RWPE2 (cell line): Measurements from ENCODE around the gene ATF6B.

Experiments
- ATAC-seq: fragments of 200-7000 bp; cut with Tn5 transposase; 3 replicates; pipeline ENCODE4 v1.9.1; 2021; ENCODE audit warnings: low read depth
- DNase-seq: peaks from one replicate; pipeline ENCODE4 v3.0.0-alpha.2; 2020; ENCODE audit warnings: low spot score
- H3K27ac ChIP-seq: fragments of 450-650 bp; 2 replicates; pipeline ENCODE4 v1.5.1; 2017; ENCODE audit warnings: mild to moderate bottlenecking; ENCODE audit not compliant: poor library complexity, severe bottlenecking
- H3K27me3 ChIP-seq: fragments of 250-450 bp; sonication (Bioruptor Pico); 2 replicates; pipeline ENCODE4 v1.5.1; 2021; ENCODE audit warnings: mild to moderate bottlenecking, moderate library complexity; ENCODE audit not compliant: insufficient read depth, poor library complexity, severe bottlenecking
- H3K36me3 ChIP-seq: fragments of 250-450 bp; sonication (Bioruptor Pico); 2 replicates; pipeline ENCODE4 v1.5.1; 2020; ENCODE audit warnings: low read depth, mild to moderate bottlenecking, moderate library complexity
- H3K4me1 ChIP-seq: fragments of 250-450 bp; sonication (Bioruptor Pico); 2 replicates; pipeline ENCODE4 v1.5.1; 2021; ENCODE audit warnings: mild to moderate bottlenecking, moderate library complexity; ENCODE audit not compliant: insufficient read depth, poor library complexity, severe bottlenecking
- H3K4me3 ChIP-seq: fragments of 250-450 bp; sonication (Bioruptor Pico); 2 replicates; pipeline ENCODE4 v1.5.1; 2021; ENCODE audit warnings: mild to moderate bottlenecking, moderate library complexity; ENCODE audit not compliant: severe bottlenecking
- H3K9me3 ChIP-seq: fragments of 250-450 bp; sonication (Bioruptor Pico); 2 replicates; pipeline ENCODE4 v1.5.1; 2021; ENCODE audit warnings: mild to moderate bottlenecking, moderate library complexity; ENCODE audit not compliant: severe bottlenecking
- CTCF ChIP-seq: fragments of 450-650 bp; IDR thresholded peaks from one replicate; pipeline ENCODE4 v1.5.1; 2017; ENCODE audit warnings: mild to moderate bottlenecking, moderate library complexity; ENCODE audit not compliant: poor library complexity, severe bottlenecking

ATF6B gene

GRCh38 chr6:32110632-32111031 lies 17.4 kb downstream of the ATF6B start:
- Histone ChIP-seq H3K4me3 (no peak overlapping the region), H3K36me3 (peaks cover 3% of the 10 kb centered on the region; the same call in 1 of the 2 replicates), H3K27me3 (no peaks in the 10 kb centered on the region), H3K27ac (no peak overlapping the region), H3K9me3 (no peaks in the 10 kb centered on the region), H3K4me1 (peaks cover 36% of the 10 kb centered on the region)
- ATAC-seq (no peak), DNase-seq (no peak)
- TF ChIP-seq CTCF, result no peak

GRCh38 chr6:32109765-32110160 lies 18.3 kb downstream of the ATF6B start:
- TF ChIP-seq CTCF, result no peak
- H3K27ac ChIP-seq, result no peak overlapping the region
- no peaks in the 10 kb centered on the region for H3K27me3 ChIP-seq
- H3K9me3 ChIP-seq, result no peaks in the 10 kb centered on the region
- no peak overlapping the region for H3K4me3 ChIP-seq
- DNase-seq (no peak), ATAC-seq (no peak)
- H3K4me1 ChIP-seq, result peaks cover 33% of the 10 kb centered on the region
- no peaks in the 10 kb centered on the region for H3K36me3 ChIP-seq

- Histone ChIP-seq H3K4me3 (no peak within 1 kb of the TSS), H3K4me1 (peaks cover 28% of the 10 kb centered on the region), H3K36me3 (no peaks in the 10 kb centered on the region), H3K9me3 (no peaks in the 10 kb centered on the region), H3K27ac (peak within 1 kb of the TSS; percentile 44), H3K27me3 (no peaks in the 10 kb centered on the region)
- DNase-seq (no peak), ATAC-seq (no peak)
- no peak for TF ChIP-seq CTCF
Observed at GRCh38 chr6:32109114-32109764, 18.8 kb downstream of the ATF6B start, which contains the start of gene TNXB. Gene TNXB (minus strand): TSS chr6:32109338. CDS start chr6:32098198, 11,140 bp downstream.

GRCh38 chr6:32108727-32109113 lies 19.3 kb downstream of the ATF6B start:
- peak; percentile 7; the same call in 1 of the 3 replicates for ATAC-seq
- TF ChIP-seq CTCF, result no peak
- no peak for DNase-seq
- Histone ChIP-seq H3K36me3 (no peaks in the 10 kb centered on the region), H3K4me3 (no peak overlapping the region), H3K27me3 (no peaks in the 10 kb centered on the region), H3K4me1 (peaks cover 23% of the 10 kb centered on the region), H3K9me3 (no peaks in the 10 kb centered on the region), H3K27ac (peak overlapping the region; percentile 44)

GRCh38 chr6:32108094-32108627 lies 19.9 kb downstream of the ATF6B start:
- H3K9me3 ChIP-seq, result no peaks in the 10 kb centered on the region
- TF ChIP-seq CTCF, result no peak
- H3K4me3 ChIP-seq, result no peak overlapping the region
- no peak for DNase-seq
- peak overlapping the region; percentile 44 for H3K27ac ChIP-seq
- no peaks in the 10 kb centered on the region for H3K36me3 ChIP-seq
- no peaks in the 10 kb centered on the region for H3K27me3 ChIP-seq
- ATAC-seq, result peak; percentile 84
- peaks cover 20% of the 10 kb centered on the region for H3K4me1 ChIP-seq
